UCSD-AML1 (cell line): ENCODE measurements around the gene CD79A.

Experiments used
- DNase-seq: peaks from one replicate; lab custom pipeline; 2025; ENCODE audit not compliant: unreplicated experiment; lab: John Stamatoyannopoulos, UW

Gene CD79A

DNA sequence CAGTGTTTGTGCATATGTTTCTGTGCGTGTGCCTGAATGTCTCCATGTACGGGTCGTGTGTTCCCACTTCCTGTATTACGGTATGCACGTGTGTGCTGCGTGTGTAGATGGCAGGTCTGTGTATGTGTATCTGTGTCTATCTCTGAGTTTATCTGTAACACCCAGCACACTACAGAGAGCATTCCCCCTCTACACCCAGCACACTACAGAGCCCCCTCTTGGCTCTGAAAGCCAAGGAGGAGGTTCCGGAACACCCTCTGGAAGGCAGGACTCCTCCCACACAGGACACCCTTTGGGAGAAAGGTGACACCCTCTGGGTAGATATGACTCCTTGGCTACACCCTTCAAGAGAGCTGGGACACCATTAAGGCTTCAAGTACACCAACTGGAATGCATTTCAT, 53.2 kb downstream of the CD79A start:
- no peak for DNase-seq
